Ishikawa (cell line): ENCODE measurements around the gene TUBB1.

Source experiments
- CEBPB ChIP-seq: IDR thresholded peaks from 2 replicates; pipeline ENCODE4 v1.6.1; 2012
- CREB1 ChIP-seq: IDR thresholded peaks from 2 replicates; pipeline ENCODE4 v1.6.1; 2012; ENCODE audit warnings: low read depth
- EGR1 ChIP-seq: IDR thresholded peaks from 2 replicates; pipeline ENCODE4 v1.6.1; 2012
- EP300 ChIP-seq: IDR thresholded peaks from 2 replicates; pipeline ENCODE4 v1.6.1; 2012; ENCODE audit warnings: borderline replicate concordance
- FOXM1 ChIP-seq: IDR thresholded peaks from 2 replicates; pipeline ENCODE4 v1.6.1; 2012; ENCODE audit warnings: low read depth, borderline replicate concordance
- NFIC ChIP-seq: IDR thresholded peaks from 2 replicates; pipeline ENCODE4 v1.6.1; 2012
- RAD21 ChIP-seq: IDR thresholded peaks from 2 replicates; pipeline ENCODE4 v1.6.1; 2012; ENCODE audit warnings: low read depth
- TAF1 ChIP-seq: IDR thresholded peaks from 2 replicates; pipeline ENCODE4 v1.6.1; 2012; ENCODE audit warnings: low read depth, mild to moderate bottlenecking
- TCF12 ChIP-seq: IDR thresholded peaks from 2 replicates; pipeline ENCODE4 v1.6.1; 2012; ENCODE audit warnings: low read depth
- TEAD4 ChIP-seq: IDR thresholded peaks from 2 replicates; pipeline ENCODE4 v1.6.1; 2012
- YY1 ChIP-seq: IDR thresholded peaks from 2 replicates; pipeline ENCODE4 v1.6.1; 2012; ENCODE audit warnings: low read depth
- ZBTB7A ChIP-seq: IDR thresholded peaks from 2 replicates; pipeline ENCODE4 v1.6.1; 2012; ENCODE audit warnings: low read depth
- TF ChIP-seq, protein P1 (sequence below): IDR thresholded peaks from 2 replicates; pipeline ENCODE4 v1.6.1; 2012
- TF ChIP-seq, protein P2 (sequence below): IDR thresholded peaks from 2 replicates; pipeline ENCODE4 v1.6.1; 2012; ENCODE audit warnings: low read depth, mild to moderate bottlenecking
- TF ChIP-seq, protein P3 (sequence below): IDR thresholded peaks from 2 replicates; pipeline ENCODE4 v1.6.1; 2012

TUBB1 gene

DNA sequence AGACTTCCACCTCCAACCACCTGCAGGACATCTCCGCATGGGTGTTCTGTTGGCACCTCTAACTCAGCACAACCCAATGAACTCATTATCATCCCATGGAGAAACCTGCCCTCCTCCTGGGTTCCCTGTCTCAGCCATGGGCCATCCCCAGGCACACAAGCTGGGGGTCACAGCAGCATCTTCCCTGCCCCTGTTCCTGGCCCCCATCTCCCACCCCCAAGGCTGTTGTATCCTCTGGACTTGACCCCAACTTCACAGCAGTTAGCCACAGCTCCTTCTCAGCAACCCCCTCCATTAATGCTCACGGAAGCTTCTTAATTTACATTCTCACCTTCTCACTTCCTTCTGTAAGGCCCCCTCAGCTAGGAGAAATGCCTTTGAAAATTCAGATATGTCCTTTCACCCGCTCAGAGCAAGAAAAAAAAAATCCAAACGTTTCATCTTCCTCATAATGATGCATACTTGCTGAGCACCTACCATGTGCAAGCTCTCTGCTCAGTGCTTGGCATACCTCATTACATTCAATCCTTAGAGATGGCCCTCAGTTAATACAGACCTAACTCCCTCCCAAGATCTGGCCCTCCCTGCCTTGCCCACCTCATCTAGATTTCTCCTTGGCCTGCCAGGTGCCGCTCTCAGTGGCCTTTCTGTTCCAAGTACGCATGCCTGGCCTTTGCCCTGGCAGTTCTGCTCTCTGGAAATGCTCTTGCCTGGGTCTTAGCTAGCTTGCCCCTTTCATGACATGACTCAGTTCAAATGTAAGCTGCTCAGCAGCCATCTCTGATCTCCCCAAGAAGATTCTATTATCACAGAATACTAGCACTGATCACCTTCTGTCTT lies 40.7 kb upstream of the TUBB1 start:
- TF ChIP-seq TCF12, result no peak
- TF ChIP-seq CREB1, result no peak
- TF ChIP-seq, protein P1, sequence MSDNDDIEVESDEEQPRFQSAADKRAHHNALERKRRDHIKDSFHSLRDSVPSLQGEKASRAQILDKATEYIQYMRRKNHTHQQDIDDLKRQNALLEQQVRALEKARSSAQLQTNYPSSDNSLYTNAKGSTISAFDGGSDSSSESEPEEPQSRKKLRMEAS, result no peak
- no peak for TF ChIP-seq TEAD4
- no peak for TF ChIP-seq EP300
- TF ChIP-seq, protein P2, sequence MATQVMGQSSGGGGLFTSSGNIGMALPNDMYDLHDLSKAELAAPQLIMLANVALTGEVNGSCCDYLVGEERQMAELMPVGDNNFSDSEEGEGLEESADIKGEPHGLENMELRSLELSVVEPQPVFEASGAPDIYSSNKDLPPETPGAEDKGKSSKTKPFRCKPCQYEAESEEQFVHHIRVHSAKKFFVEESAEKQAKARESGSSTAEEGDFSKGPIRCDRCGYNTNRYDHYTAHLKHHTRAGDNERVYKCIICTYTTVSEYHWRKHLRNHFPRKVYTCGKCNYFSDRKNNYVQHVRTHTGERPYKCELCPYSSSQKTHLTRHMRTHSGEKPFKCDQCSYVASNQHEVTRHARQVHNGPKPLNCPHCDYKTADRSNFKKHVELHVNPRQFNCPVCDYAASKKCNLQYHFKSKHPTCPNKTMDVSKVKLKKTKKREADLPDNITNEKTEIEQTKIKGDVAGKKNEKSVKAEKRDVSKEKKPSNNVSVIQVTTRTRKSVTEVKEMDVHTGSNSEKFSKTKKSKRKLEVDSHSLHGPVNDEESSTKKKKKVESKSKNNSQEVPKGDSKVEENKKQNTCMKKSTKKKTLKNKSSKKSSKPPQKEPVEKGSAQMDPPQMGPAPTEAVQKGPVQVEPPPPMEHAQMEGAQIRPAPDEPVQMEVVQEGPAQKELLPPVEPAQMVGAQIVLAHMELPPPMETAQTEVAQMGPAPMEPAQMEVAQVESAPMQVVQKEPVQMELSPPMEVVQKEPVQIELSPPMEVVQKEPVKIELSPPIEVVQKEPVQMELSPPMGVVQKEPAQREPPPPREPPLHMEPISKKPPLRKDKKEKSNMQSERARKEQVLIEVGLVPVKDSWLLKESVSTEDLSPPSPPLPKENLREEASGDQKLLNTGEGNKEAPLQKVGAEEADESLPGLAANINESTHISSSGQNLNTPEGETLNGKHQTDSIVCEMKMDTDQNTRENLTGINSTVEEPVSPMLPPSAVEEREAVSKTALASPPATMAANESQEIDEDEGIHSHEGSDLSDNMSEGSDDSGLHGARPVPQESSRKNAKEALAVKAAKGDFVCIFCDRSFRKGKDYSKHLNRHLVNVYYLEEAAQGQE, result no peak
- no peak for TF ChIP-seq CEBPB
- no peak for TF ChIP-seq ZBTB7A
- no peak for TF ChIP-seq TAF1
- TF ChIP-seq FOXM1, result no peak
- TF ChIP-seq YY1, result no peak
- TF ChIP-seq RAD21, result no peak
- TF ChIP-seq, protein P3, sequence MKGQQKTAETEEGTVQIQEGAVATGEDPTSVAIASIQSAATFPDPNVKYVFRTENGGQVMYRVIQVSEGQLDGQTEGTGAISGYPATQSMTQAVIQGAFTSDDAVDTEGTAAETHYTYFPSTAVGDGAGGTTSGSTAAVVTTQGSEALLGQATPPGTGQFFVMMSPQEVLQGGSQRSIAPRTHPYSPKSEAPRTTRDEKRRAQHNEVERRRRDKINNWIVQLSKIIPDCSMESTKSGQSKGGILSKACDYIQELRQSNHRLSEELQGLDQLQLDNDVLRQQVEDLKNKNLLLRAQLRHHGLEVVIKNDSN, result no peak

DNA sequence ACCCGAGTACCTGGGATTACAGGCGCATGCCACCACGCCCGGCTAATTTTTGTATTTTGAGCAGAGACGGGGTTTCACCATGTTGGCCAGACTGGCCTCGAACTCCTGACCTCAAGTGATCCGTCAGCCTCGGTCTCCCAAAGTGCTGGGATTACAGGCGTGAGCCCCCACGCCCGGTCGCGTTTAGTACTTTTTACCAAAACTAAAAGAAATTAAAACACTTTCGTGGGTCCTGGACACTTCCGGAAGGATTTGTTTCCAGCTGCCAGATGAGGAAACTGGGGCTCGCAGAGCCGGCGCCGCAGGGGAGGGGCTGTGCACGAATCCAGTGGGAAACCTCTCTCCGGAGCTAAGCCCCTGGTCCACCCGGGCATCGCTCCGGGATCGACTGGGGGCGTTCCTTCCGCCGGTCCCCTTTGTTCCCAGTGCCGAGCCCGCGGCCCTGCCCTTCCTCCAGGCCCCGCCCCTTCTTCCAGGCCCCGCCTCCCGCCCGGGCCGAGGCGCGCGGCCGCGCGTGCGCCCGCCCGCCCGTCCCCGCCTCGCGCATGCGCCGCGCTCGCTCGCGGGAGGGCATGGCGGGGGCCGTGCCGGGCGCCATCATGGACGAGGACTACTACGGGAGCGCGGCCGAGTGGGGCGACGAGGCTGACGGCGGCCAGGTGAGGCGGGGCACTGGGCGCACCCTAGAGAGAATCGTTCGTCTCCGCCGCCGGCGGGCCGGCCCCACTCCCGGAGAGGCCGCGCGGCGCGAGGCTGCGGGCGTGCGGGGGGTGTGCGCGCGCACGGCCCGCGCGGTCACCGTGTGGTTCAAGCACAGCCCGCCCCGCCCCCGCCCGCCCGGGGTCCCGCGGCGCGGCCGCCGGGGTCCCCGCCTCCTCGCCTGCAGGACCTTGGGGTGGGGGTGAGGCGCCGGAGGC lies 38.3 kb upstream of the TUBB1 start, which contains the start of gene NELFCD:
TSS of gene NELFCD (plus strand) at position 546 of the 917 bp plus-strand sequence. CDS start at position 600, 54 bp downstream.
- TF ChIP-seq EGR1 (peak; percentile 31; the same call in 1 of the 2 replicates), TAF1 (peak; percentile 68; the same call in 1 of the 2 replicates), FOXM1 (no peak), YY1 (peak; percentile 92), ZBTB7A (0 out of 2 replicates have a peak, but pooled peaks have one; percentile 47)
- TF ChIP-seq, protein P2, result no peak
- TF ChIP-seq, protein P1, result peak; percentile 25; the same call in 1 of the 2 replicates

DNA sequence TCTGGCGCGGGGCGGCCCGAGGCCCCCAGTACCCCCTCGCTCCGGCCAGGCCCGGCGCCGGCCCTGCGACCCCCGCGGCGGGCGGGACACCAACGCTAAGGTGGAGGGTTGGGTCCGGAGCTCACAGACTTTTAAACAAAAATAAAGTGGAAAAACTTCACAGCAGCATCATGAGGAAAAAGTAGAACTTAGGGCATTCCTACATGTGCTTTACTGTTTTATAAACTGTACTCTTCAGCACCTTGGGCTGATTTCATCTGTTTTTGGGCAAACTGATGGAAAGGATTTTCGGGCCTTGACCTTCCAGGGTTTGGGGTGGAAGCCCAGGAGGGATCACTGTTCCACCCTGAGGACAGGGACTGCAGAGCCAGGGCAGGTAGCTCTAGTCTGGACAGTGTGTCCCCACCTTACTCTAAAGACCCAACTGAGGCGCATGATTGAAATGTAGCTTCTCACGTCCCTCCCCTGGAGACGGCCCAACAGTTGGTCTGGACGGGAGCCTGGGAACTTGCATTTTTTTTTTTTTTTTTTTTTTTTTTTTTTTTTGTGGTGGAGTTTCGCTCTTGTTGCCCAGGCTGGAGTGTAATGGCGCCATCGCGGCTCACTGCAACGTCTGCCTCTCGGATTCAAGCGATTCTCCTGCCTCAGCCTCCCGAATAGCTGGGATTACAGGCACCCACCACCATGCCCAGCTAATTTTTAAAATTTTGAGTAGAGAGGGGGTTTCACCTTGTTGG lies 37.4 kb upstream of the TUBB1 start:
- no peak for TF ChIP-seq EP300
- no peak for TF ChIP-seq NFIC
- no peak for TF ChIP-seq TAF1
- TF ChIP-seq, protein P1, result no peak
- TF ChIP-seq EGR1, result no peak
- TF ChIP-seq YY1, result no peak
- TF ChIP-seq CEBPB, result no peak
- no peak for TF ChIP-seq TEAD4
- TF ChIP-seq, protein P3, result no peak
- no peak for TF ChIP-seq CREB1
- TF ChIP-seq ZBTB7A, result no peak
- no peak for TF ChIP-seq RAD21
- TF ChIP-seq, protein P2, result no peak
- TF ChIP-seq FOXM1, result no peak
- no peak for TF ChIP-seq TCF12
